Activated T-cell treated with anti-CD3 and anti-CD28 coated beads, Interleukin-2, amount 50 U/mL, for 72 hours (primary cell): ENCODE data around the gene GTF3A. TPM values are rescaled to one million over a fixed set of nuclear protein-coding genes. Genes with fewer than 3 reads are reported as not detected.

ENCODE experiments used
- ATAC-seq, 2 donors: fragments of 150-1000 bp; cut with Tn5 transposase; replicated peaks in 1 of 2; 2 replicates each; pipeline ENCODE4 v1.10.0; 2021; ENCODE audit warnings: moderate library complexity in 2 of 2, mild to moderate bottlenecking in 1 of 2
- DNase-seq, 2 donors: peaks; one replicate each; pipeline ENCODE4 v3.0.0; 2021 to 2022; ENCODE audit warnings: mixed read lengths in 1 of 2
- H3K27ac Mint-ChIP-seq: one replicate; pipeline ENCODE4 v1.8.0; 2022; ENCODE audit warnings: mild to moderate bottlenecking, moderate library complexity, mixed read lengths
- H3K27me3 Mint-ChIP-seq: one replicate; pipeline ENCODE4 v1.8.0; 2022; ENCODE audit warnings: low read depth, mixed read lengths
- H3K36me3 Mint-ChIP-seq, 2 donors: one replicate each; pipeline ENCODE4 v1.8.0; 2022; ENCODE audit warnings: mixed read lengths in 2 of 2, mild to moderate bottlenecking in 1 of 2; ENCODE audit not compliant: insufficient read depth in 2 of 2
- H3K4me1 Mint-ChIP-seq: one replicate; pipeline ENCODE4 v1.8.0; 2022; ENCODE audit warnings: low read depth, mixed read lengths
- H3K4me3 Mint-ChIP-seq, 2 donors: one replicate each; pipeline ENCODE4 v1.8.0; 2022; ENCODE audit warnings: mild to moderate bottlenecking in 2 of 2, mixed read lengths in 2 of 2, moderate library complexity in 2 of 2
- H3K9me3 Mint-ChIP-seq, 2 donors: one replicate each; pipeline ENCODE4 v1.8.0; 2022; ENCODE audit warnings: mixed read lengths in 2 of 2
- total RNA-seq, 2 donors: library from RNA; stranded (reverse); gene quantifications; one replicate each; pipeline ENCODE4 v1.2.3, GENCODE V29; 2022

GTF3A gene
- total RNA-seq, result 100 to 1,000 TPM; 188 to 237 TPM

- peaks cover 59% of the 10 kb centered on the region for H3K4me1 Mint-ChIP-seq
- DNase-seq (peak; percentile 87 to 92), ATAC-seq (peak; percentile 54)
- peak within 1 kb of the TSS; percentile 79 to 93 for H3K4me3 Mint-ChIP-seq
- peaks cover 13 to 19% of the 10 kb centered on the region in 2 donors for H3K36me3 Mint-ChIP-seq
- peak within 1 kb of the TSS; percentile 93 for H3K27ac Mint-ChIP-seq
- no peaks in the 10 kb centered on the region for H3K9me3 Mint-ChIP-seq
- no peaks in the 10 kb centered on the region for H3K27me3 Mint-ChIP-seq
These were observed at the start of gene GTF3A for GRCh38 chr13:27424246-27425157. Gene GTF3A, plus strand, starts transcription at chr13:27424619.

DNA sequence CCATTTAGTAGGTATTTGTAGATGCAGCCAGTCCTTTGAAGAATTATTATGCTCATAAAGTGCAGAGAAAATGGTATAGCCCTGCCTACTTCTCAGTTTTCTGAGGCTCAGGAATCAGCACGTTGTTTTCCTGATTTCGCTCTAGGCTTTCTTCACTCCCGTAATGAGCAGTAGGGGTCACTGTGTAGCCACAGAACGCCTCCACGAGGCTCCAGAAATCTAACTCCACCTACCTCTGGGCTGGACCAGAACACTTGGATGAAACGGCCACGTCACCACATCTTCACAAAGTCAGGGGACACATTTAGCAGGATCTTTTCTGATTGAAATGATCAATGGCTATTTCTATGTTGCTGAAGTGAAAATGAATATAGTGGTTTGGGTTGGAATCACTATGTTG, 49.8 kb upstream of the GTF3A start:
- H3K4me3 Mint-ChIP-seq, result no peak overlapping the region

DNA sequence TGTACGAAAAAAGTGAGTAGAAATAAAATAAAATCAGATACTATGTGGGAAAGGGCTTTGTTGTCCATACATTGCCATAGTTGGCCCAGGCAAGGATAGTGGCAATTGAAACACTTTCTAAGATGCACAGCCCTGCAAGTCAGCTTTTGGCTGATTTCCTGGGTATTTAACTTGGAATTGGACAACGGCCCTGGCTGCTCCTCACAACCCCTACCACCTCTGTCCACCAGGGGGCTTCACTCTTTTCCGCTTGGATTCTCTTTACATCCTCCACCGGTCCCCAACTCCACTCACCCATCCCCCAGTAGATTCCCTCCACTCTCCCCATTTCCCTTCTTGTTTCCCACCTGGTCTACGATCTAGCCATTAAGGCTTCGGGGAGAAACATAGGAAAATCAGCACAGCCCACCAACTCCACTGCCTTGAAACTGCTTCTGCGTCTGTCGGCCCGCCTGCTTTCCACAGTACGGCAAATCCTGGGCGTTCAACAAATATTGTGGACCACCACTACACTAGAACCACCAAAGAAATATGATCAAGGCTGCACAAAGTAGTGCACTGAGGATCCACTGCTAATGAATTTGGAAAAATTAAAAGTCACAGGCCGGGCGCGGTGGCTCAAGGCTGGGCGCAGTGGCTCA, 48.6 kb upstream of the GTF3A start:
- peak; percentile 42 for ATAC-seq
- H3K9me3 Mint-ChIP-seq, result no peaks in the 10 kb centered on the region

More for the DNA sequence above, 49.8 kb upstream of the GTF3A start:
- Mint-ChIP-seq H3K27me3 (no peaks in the 10 kb centered on the region), H3K9me3 (no peaks in the 10 kb centered on the region), H3K4me1 (peaks cover 9% of the 10 kb centered on the region), H3K36me3 (no peaks in the 10 kb centered on the region), H3K27ac (no peak overlapping the region)
- ATAC-seq (peak; percentile 89 to 90), DNase-seq (peak; percentile 59 to 60)

GRCh38 chr13:27379126-27379525, 45.3 kb upstream of the GTF3A start:
- Mint-ChIP-seq H3K27ac (no peak overlapping the region), H3K9me3 (no peaks in the 10 kb centered on the region), H3K4me3 (no peak overlapping the region), H3K4me1 (peaks cover 9% of the 10 kb centered on the region), H3K27me3 (no peaks in the 10 kb centered on the region), H3K36me3 (no peaks in the 10 kb centered on the region)
- ATAC-seq (no peak), DNase-seq (no peak)

More for the DNA sequence above, 48.6 kb upstream of the GTF3A start:
- Mint-ChIP-seq H3K4me3 (no peak overlapping the region), H3K4me1 (peaks cover 9% of the 10 kb centered on the region), H3K36me3 (no peaks in the 10 kb centered on the region), H3K27ac (no peak overlapping the region), H3K27me3 (no peaks in the 10 kb centered on the region)
- peak; percentile 60 to 64 for DNase-seq

DNA sequence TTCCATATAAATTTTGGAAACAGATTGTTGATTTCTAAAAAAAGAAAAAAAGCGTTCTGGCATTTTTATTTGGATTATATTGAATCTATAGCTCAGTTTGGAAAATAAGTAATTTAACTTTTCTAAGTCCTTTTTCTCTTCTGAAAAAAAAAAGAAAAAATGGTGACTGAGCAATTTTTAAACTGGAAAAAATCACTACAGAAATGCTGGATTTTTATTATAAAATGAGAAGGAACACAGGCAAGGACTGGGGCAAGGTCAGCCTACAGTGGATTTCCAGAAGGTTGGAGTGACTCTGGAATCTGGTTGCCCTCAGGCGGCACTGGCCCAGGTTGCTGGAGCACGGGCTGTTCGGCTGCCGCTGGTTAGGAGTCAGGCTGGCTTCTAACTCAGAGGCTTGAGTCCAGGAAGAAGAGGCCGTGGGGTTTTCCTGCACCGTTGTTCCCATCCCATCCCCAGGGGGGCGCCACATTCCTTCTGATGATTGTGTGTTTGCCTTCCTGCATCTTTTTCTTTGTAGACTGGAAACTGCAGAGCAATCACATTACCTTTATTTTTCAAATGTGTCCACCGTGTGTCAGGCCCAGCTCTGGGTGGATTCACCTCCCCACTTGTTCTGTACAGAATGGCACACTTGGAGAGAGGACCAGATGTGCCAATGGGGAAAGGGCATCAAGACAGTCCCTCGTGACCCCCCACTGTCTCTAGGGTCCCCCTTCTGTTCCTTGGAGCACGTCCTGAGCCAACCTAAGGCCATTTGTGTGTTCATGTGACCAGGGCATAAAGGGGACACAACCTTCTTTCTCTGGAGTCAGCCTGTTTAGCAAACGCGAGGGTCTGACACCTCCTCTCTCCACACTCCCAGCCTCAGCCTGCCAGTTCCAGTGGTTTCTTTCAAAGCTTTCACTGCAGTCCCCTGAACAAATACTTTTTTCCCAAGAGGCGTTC, 44.5 kb upstream of the GTF3A start:
- H3K4me1 Mint-ChIP-seq, result peaks cover 3% of the 10 kb centered on the region
- H3K27me3 Mint-ChIP-seq, result no peaks in the 10 kb centered on the region
- no peaks in the 10 kb centered on the region for H3K36me3 Mint-ChIP-seq
- no peak overlapping the region for H3K4me3 Mint-ChIP-seq
- DNase-seq (peak; percentile 59 to 79), ATAC-seq (peak; percentile 64 to 66)
- no peak overlapping the region for H3K27ac Mint-ChIP-seq
- H3K9me3 Mint-ChIP-seq, result no peaks in the 10 kb centered on the region

DNA sequence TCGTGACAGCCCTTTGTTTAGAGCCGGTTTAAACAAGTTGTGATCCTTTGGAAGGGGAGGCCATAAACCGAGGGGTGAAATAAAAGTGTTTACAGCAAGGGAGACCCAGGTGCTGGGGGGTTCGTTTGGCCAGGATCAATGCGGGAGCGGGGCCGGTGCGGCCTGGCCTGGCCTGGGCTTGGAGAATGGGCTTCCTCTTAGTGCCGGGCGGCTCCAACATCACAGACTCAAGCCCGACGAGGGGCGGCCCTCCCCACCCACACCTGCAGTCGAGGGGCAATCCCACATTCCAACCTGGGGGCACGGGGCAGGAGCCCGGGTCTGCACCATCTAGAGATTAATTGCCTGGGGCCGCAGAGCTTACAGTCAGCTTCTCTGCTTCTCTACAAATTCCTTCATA, 42.8 kb upstream of the GTF3A start:
- ATAC-seq (no peak), DNase-seq (no peak)
- Mint-ChIP-seq H3K4me3 (no peak overlapping the region), H3K36me3 (no peaks in the 10 kb centered on the region), H3K9me3 (no peaks in the 10 kb centered on the region), H3K27me3 (no peaks in the 10 kb centered on the region), H3K27ac (no peak overlapping the region), H3K4me1 (no peaks in the 10 kb centered on the region)

GRCh38 chr13:27383104-27383921, 41.1 kb upstream of the GTF3A start:
- H3K4me1 Mint-ChIP-seq, result no peaks in the 10 kb centered on the region
- no peak overlapping the region for H3K27ac Mint-ChIP-seq
- no peaks in the 10 kb centered on the region for H3K9me3 Mint-ChIP-seq
- no peaks in the 10 kb centered on the region for H3K27me3 Mint-ChIP-seq
- no peak for ATAC-seq
- H3K36me3 Mint-ChIP-seq, result no peaks in the 10 kb centered on the region
- DNase-seq, result no peak
- no peak overlapping the region for H3K4me3 Mint-ChIP-seq

GRCh38 chr13:27384285-27384684, 40.1 kb upstream of the GTF3A start:
- no peak for DNase-seq
- Mint-ChIP-seq H3K4me1 (no peaks in the 10 kb centered on the region), H3K27me3 (no peaks in the 10 kb centered on the region), H3K36me3 (no peaks in the 10 kb centered on the region), H3K27ac (no peak overlapping the region), H3K9me3 (no peaks in the 10 kb centered on the region), H3K4me3 (no peak overlapping the region)
- no peak for ATAC-seq

- H3K27me3 Mint-ChIP-seq, result no peaks in the 10 kb centered on the region
- H3K4me3 Mint-ChIP-seq, result no peak overlapping the region
- ATAC-seq, result no peak
- H3K36me3 Mint-ChIP-seq, result no peaks in the 10 kb centered on the region
- no peak for DNase-seq
- no peaks in the 10 kb centered on the region for H3K9me3 Mint-ChIP-seq
- H3K27ac Mint-ChIP-seq, result no peak overlapping the region
- no peaks in the 10 kb centered on the region for H3K4me1 Mint-ChIP-seq
These were observed 36.2 kb upstream of the GTF3A start for GRCh38 chr13:27388241-27388640.

- no peaks in the 10 kb centered on the region for H3K36me3 Mint-ChIP-seq
- H3K27ac Mint-ChIP-seq, result no peak overlapping the region
- DNase-seq, result no peak
- H3K4me3 Mint-ChIP-seq, result no peak overlapping the region
- no peaks in the 10 kb centered on the region for H3K4me1 Mint-ChIP-seq
- ATAC-seq, result no peak
- H3K27me3 Mint-ChIP-seq, result no peaks in the 10 kb centered on the region
- H3K9me3 Mint-ChIP-seq, result no peaks in the 10 kb centered on the region
These were observed 34.5 kb upstream of the GTF3A start for GRCh38 chr13:27389891-27390290.

GRCh38 chr13:27391471-27391870, 32.9 kb upstream of the GTF3A start:
- H3K9me3 Mint-ChIP-seq, result no peaks in the 10 kb centered on the region
- no peak overlapping the region for H3K27ac Mint-ChIP-seq
- no peak for ATAC-seq
- no peak overlapping the region for H3K4me3 Mint-ChIP-seq
- H3K36me3 Mint-ChIP-seq, result no peaks in the 10 kb centered on the region
- DNase-seq, result no peak
- no peaks in the 10 kb centered on the region for H3K4me1 Mint-ChIP-seq
- H3K27me3 Mint-ChIP-seq, result no peaks in the 10 kb centered on the region

- H3K4me1 Mint-ChIP-seq, result no peaks in the 10 kb centered on the region
- no peaks in the 10 kb centered on the region for H3K27me3 Mint-ChIP-seq
- H3K36me3 Mint-ChIP-seq, result no peaks in the 10 kb centered on the region
- H3K4me3 Mint-ChIP-seq, result no peak overlapping the region
- DNase-seq (no peak), ATAC-seq (no peak)
- no peaks in the 10 kb centered on the region for H3K9me3 Mint-ChIP-seq
- H3K27ac Mint-ChIP-seq, result no peak overlapping the region
These were observed 31.3 kb upstream of the GTF3A start for GRCh38 chr13:27393101-27393500.
